ENCODE results near the gene GINS1.

The GINS1 gene

DNA sequence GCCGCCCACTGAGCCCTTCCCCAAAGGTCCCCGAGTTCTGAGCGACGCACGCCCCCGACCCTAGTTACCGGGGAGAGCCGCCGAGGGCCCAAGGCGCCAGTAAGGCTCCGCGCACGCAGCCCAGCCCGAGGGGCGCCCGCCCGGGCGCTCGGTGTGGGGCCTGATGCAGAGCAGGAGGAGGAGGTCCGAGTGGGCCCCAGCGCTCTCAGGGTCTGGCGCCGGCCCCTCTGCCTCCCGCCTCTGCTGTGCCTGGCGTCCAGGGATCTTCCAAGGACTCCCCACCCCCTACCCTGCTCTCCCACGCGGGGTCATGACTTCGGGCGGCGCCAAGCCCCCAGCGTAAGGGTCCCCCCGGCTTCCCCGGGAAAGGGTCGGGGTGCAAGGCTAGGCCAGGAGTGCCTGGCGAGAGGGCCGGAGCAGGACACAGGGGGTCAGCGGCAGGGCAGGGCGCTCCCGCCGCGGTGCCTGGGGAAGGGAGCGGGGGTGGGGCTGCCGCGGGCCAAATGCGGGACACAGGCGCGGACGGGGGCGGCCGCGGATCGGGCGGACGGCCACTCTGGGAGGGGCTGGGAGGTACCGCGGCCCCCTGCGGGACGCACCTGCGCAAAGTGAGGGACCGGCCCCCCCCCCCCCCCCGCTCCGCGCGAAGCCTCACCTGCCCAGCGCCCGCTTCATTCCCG, 17.5 kb upstream of the GINS1 start:
- peak; percentile 73 for DNase-seq (ENCODE audit: low spot score)
- in situ Hi-C loops (cut with MboI; ENCODE audit: low pct_unique_long_range_greater_than_20kb, low sequenced_read_pairs, unreplicated experiment) = loop anchor here (10.0 kb wide), 1 partner anchor 95 kb away; no protein-coding TSS in a partner anchor

DNA sequence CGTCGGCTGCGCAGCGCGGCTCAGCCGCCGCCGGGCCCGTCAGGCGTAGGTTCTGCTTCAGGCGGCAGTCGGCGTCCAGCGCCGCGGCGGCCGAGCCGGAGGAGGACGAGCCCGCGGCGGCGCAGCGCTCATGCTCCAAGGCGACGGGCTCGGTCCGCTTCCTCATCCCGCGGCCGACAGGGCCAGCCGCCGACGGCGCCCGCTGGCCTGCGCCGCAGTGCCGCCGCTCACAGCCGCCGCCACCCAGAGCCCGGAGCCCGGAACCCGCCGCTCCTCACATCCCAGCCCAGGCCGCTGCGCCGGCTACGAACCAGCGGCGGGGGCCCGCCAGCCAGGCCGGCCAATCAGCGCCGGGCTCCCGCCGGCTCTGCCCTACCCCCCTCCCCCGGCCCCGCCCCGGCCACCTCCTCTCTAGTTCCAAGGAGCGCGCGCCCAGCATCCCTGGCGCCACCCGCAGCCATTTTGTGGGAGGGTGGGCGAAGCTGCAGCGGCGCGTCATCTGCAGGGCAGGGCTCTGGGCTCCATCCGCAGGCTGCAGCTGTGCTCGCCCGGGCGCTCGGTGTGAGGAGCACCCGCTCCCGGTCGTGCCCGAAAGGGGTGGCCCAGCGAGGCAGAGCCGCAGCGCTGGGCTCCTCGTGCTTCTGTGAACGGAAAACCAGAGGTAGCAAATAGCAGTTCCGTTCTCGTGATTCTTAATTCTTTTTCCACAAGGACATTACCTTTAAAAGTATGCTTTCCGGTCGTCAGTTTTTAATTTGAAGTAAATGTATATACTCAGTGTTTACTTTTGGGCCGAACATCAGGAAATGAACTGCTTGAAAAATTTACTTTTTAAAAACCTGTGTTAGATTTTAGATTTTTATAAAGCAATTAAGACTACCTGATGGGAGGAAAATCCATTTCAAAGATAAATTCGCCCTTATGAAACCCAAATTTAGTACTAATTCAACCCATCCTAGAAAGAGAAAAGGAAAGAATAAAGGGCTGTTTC, 16.6 kb upstream of the GINS1 start, which contains the start of gene ABHD12:
ABHD12 (minus strand) TSS at position 298 of the 991 bp plus-strand sequence; CDS start at position 166, 132 bp downstream.
- TF ChIP-seq, protein P1, sequence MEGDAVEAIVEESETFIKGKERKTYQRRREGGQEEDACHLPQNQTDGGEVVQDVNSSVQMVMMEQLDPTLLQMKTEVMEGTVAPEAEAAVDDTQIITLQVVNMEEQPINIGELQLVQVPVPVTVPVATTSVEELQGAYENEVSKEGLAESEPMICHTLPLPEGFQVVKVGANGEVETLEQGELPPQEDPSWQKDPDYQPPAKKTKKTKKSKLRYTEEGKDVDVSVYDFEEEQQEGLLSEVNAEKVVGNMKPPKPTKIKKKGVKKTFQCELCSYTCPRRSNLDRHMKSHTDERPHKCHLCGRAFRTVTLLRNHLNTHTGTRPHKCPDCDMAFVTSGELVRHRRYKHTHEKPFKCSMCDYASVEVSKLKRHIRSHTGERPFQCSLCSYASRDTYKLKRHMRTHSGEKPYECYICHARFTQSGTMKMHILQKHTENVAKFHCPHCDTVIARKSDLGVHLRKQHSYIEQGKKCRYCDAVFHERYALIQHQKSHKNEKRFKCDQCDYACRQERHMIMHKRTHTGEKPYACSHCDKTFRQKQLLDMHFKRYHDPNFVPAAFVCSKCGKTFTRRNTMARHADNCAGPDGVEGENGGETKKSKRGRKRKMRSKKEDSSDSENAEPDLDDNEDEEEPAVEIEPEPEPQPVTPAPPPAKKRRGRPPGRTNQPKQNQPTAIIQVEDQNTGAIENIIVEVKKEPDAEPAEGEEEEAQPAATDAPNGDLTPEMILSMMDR (IDR thresholded peaks at IDR 0.05; ENCODE audit: extremely low read depth, insufficient read depth, missing control alignments) = peak; percentile 25
- in situ Hi-C loops (cut with MboI; ENCODE audit: low pct_unique_long_range_greater_than_20kb, low sequenced_read_pairs, unreplicated experiment) = loop anchor here (10.0 kb wide), 1 partner anchor 96 kb away; no protein-coding TSS in a partner anchor
- peak; percentile 97 for DNase-seq (ENCODE audit: low spot score)

More for the DNA sequence above, 17.5 kb upstream of the GINS1 start:
- TF ChIP-seq, protein P1 (IDR thresholded peaks at IDR 0.05; ENCODE audit: extremely low read depth, insufficient read depth, missing control alignments) = no peak

DNA sequence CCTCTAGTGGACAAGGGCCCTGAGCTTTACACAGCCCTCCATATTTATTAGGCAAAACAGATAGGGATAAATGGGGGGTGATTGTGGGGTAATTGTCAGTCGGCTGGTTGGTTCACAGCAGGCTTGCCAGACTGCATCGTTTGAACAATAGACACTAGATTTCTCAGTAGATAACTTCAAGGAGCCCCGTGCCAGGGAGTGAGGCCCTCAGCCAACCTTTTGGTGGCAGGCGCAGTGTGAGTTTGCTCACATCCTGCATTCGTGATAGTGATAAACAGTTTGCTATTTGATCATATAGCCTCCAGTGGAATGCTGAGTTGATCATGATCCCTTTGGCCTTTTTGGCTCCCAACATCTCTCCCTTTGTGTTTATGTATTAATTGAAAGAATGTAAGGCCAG, 13.2 kb upstream of the GINS1 start:
- in situ Hi-C loops (cut with MboI; ENCODE audit: low pct_unique_long_range_greater_than_20kb, low sequenced_read_pairs, unreplicated experiment) = loop anchor here (10.0 kb wide), 1 partner anchor 99 kb away; no protein-coding TSS in a partner anchor
- TF ChIP-seq, protein P1 (IDR thresholded peaks at IDR 0.05; ENCODE audit: extremely low read depth, insufficient read depth, missing control alignments) = no peak
- DNase-seq (ENCODE audit: low spot score) = no peak

DNA sequence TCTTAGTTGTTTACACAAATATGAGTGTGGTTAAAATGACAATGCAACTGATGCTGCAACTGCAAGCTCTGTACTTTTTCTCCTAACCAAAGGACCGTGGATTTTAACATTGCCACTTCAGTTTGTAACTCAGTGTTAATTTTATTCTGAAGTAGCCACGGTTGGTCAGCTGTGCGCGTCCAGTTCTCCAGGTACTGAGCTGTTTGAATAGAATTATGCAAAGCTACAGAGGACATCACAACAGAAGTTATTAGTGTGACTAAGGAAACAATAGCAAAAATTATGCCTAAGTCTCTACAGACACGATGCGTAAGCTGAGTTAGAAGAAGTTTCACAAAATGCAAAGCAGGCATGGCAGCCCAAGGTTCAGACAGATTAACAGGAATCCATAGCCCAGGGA, 12.5 kb upstream of the GINS1 start:
- in situ Hi-C loops (cut with MboI; ENCODE audit: low pct_unique_long_range_greater_than_20kb, low sequenced_read_pairs, unreplicated experiment) = loop anchor here (10.0 kb wide), 1 partner anchor 100 kb away; no protein-coding TSS in a partner anchor
- DNase-seq (ENCODE audit: low spot score) = no peak
- TF ChIP-seq, protein P1 (IDR thresholded peaks at IDR 0.05; ENCODE audit: extremely low read depth, insufficient read depth, missing control alignments) = no peak

DNA sequence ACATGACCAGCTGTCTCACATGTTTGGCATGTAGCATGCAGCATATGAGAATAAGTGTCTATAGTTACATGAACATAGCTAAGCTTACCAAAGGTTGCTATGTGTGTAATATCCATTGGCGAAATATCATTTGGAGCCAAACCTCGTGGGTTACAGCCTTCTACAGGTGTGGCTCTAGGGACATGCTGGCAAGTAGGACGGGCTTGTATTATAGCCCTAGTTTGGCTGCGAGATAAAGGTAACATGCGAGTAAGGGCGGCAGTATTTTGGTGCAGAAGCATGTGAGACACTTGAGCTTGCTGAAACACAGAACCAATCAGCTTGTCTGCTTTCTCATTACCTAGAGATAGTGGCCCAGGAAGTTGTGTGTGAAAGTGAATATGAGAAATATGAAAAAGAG, 10.4 kb upstream of the GINS1 start:
- DNase-seq (ENCODE audit: low spot score) = no peak
- TF ChIP-seq, protein P1 (IDR thresholded peaks at IDR 0.05; ENCODE audit: extremely low read depth, insufficient read depth, missing control alignments) = no peak
- in situ Hi-C loops (cut with MboI; ENCODE audit: low pct_unique_long_range_greater_than_20kb, low sequenced_read_pairs, unreplicated experiment) = loop anchor here (10.0 kb wide), 1 partner anchor 102 kb away; no protein-coding TSS in a partner anchor

DNA sequence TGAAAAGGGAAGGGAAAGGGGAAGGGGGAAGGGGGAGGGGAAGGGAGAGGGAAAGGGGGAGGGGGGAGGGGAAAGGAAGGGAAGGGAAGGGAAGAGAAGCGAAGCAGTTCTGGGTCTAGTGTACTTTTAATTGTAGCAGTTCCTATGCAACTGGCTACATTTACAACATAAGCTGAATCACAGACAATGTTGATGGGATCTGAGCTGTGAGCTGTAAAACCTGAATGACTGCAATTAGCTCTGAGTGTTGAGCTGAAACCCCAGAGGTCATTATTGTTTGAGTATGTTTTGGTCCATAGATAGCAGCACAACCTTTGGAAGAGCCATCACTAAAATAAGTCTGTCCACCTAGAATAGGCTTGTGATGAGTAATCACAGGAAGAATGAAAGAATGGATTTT, 9.7 kb upstream of the GINS1 start:
- TF ChIP-seq, protein P1 (IDR thresholded peaks at IDR 0.05; ENCODE audit: extremely low read depth, insufficient read depth, missing control alignments) = no peak
- in situ Hi-C loops (cut with MboI; ENCODE audit: low pct_unique_long_range_greater_than_20kb, low sequenced_read_pairs, unreplicated experiment) = loop anchor here (10.0 kb wide), 1 partner anchor 103 kb away; no protein-coding TSS in a partner anchor
- no peak for DNase-seq (ENCODE audit: low spot score)
